ENCODE data around the gene NCKAP5.

NCKAP5 gene

DNA sequence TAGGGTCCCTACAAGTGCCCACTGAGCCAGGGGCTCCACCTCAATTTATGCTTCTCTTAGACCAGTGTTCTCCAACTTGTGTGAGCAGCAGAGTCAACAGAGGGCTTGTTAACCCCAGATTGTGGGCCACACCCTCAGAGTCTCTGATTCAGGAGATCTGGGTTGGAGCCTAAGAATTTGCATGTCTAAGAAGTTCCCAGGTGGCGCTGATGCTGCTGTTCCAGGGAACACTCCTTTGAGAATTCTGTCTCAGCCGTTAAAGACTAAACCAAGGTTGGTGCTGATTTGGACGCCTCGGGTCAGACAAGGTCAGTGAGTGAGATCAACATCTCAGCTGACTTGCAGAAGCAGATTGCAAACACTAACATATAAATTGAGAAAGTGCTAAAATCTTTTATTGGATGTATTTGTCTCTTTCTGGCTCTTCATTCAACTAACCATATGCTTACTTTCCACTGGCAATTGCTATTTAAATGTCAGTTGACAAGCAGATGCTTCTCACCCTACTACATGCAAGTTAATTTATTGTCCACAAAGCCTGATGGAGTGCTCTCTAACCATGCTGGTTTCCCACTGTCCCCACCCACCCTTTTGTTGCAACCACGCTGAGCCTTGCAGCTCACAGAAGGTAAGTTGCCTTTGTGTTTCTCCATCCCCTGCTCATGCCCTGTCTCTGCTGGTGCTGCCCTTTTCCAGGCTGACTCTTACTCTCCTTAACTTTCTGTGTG is 929.8 kb downstream of the NCKAP5 start:
- DNase-seq, result no peak

GRCh38 chr2:132636346-132636745 is 931.9 kb downstream of the NCKAP5 start:
- no peak for DNase-seq

- DNase-seq, result no peak
Observed at GRCh38 chr2:132633635-132634034, 934.6 kb downstream of the NCKAP5 start.

DNA sequence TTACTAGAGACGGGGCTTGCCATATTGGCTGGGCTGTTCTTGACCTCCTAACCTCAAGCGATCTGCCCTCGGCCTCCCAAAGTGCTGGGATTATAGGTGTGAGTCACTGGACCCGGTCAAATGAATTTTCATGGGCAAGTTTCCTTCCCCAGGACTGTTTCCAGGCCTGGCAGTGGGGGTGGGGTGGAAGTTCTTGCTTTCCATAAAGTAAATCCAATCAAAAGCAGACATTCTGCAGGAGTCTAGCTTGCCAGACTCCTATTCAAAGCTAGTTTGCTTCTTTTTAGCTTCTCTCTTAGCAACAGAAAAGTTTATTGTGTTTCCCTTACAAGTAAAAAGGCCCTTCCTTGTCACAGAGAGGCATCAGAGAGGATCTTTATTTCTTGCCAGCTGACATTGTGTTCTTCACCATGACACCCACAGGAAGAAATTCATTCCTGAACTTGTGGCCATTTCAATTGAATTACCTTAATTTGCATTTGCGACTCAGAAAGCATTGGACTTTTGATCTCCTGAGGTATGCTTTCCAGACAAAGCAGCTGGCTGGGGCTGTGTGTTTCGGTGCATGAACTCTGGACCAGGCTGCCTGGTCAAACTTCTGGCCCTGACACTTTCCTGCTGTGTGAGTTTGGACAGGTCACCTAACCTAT is 936.1 kb downstream of the NCKAP5 start:
- DNase-seq, result no peak

- DNase-seq, result no peak
Observed at GRCh38 chr2:132627536-132627935, 940.7 kb downstream of the NCKAP5 start.

- no peak for DNase-seq
Observed at GRCh38 chr2:132623096-132623839, 945.0 kb downstream of the NCKAP5 start.
